T47D (cell line): ENCODE results near the gene KIAA0040.

Experiments
- DNase-seq, 2 experiments: peaks; one replicate each; pipeline versions ENCODE4 v3.0.0 to v3.0.0-alpha.2; 2011 to 2012; ENCODE audit warnings: low read depth in 1 of 2, low spot score in 1 of 2
- JUND ChIP-seq: IDR thresholded peaks from 2 replicates; pipeline ENCODE4 v1.6.1; 2012; ENCODE audit warnings: low read depth
- in situ Hi-C: cut with HindIII; loops from 2 replicates; pipeline ENCODE4 v1.10.0; 2016; ENCODE audit warnings: low sequenced_read_pairs, low pct_unique_long_range_greater_than_20kb

The KIAA0040 gene

DNA sequence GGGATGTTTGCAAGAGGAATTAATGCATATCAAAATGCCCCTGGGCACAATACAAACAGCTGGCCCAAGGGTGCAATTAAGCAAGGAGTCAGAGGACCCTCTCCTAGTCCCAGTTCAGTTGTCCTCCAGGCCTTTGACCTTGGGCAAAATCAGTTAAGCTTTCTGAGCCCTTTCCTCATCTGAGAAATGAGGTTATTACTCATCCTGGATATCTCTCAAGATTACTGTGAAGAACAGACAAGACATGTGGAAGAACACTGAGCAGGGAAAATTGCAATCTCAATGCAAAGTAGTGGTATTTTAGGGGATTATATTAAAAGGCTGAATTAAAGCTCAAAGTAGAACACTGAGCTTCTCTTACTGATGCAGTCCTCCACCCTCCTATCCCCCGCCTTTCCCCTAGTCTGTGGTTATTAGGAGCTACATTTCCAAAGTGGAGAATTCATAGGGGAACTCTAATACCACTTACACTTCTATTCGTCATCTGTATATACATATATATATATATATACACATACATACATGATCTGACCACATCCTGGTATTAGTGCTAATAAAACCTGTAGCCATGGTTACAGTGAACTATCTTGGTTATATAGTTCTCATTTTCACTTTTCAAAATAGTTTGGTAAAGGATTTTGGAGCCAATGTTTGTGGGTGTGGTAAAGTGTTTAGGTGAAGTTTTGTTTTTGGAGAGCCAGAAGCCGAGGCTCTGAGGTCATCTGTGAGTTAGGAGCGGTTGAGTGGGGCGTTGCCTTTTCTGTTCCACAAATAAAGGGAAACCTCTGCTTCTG is 18.1 kb downstream of the KIAA0040 start:
- DNase-seq = no peak
- TF ChIP-seq JUND = no peak
- in situ Hi-C loops = no loop called here

DNA sequence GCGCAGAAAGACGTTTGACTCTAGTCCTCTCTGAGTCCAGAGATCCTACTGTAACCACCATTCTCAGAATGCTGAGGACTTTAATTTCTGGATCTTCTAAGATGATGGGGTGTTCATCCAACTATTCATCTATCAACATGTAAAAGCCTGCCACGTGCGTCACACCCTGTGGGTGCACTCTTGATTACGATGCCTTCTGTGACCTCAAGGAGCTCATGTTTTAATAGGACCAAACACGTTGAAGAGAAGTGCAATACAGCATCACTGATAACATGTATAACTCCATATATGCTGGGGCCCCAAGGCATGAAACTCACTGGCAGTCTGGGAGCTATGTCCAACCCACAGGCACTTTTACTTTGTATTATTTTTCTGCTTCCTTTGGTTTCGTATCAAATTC is 19.0 kb downstream of the KIAA0040 start:
- in situ Hi-C loops = no loop called here
- DNase-seq = no peak
- TF ChIP-seq JUND = no peak

DNA sequence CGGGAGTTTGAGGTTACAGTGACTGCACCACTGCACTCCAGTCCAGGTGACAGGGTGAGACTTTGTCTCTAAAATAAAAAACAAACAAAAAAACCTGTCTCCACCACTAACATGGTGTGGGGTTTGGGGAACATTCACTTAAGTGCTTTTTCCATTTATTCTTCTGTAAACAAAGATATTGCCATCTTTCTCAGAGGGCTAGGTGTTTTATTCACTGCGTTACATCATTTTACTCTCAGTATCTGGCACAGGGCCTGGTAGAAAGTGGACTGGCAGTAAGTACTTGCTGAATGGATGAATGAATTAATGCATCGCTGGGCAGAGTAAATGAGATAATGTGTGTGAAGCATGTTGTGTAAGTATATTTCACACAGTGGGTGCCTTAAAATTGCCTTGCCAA is 20.1 kb downstream of the KIAA0040 start:
- no peak for DNase-seq
- TF ChIP-seq JUND = no peak
- in situ Hi-C loops = no loop called here

DNA sequence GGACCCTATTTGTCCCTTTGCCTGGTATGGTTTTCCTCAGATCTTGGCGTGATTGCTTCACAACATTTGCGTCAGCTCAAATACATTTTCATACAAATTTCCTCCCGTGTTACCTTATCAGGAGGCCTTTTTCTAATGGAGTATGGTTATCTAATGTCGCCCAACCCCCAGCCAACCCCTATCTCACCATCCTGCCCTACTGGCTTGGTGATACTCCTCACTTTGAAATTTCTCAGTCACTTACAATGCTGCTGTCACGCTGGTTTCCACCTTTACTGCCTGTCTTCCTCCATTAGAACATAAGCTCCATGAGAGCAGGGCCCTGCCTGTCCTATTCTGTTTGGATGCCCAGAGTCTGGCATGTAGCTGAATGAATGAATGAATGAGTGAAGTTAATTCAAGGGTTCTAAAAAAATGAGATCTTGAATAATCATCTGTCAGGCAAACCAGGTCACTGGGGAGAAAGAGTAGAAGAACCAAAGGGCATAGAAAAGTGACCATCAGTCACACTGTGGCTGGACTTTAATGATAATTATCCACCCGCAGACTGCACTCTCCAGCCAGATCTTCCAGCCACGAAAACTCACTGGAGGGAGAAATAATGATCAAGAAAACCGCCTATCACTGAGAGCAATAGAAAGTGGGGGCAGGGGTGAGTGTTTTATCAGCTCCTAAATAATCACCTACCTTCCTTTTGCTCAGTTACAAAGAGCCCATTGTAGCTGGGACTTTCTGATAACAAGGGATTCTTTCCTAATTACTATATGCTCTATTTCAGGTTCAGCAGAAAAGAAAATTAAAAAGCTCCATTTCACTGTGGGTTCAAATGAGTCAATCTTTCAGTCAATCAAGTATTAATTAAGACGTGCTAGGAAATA is 21.3 kb downstream of the KIAA0040 start:
- no peak for TF ChIP-seq JUND
- in situ Hi-C loops = no loop called here
- no peak for DNase-seq

DNA sequence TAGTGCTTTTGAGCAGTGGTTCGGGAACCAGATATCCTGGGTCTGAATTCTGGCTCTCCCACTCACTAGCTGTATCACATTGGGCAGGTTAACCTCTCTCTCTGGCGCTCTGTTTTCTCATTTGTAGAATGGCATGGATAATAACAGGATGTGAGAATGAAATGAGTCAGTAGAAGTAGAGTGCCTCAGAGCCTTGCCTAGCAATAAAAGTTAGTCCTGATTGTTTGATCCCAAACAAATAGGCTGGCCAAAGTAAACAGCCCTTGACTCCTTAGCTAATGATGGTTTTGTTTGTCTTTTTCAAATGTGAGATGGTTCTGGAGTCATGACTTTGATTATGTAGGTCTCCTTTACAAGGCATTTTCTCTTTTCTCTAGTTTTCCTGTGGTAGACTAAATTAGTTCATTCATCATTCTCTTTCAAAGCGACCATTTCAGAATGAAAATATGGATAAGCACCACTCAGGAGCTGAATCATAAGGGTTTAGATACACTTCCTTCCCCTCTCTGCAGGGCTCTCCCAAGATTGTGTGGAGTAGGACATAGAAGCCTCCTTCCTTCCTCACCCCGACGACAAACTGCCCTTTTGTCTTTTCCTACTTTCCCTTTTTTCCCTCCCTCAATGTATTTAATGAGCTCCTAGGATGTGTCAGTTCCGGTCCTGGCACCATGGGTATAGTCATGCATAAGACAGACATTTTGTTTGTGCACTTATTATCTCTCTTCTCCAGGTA is 23.1 kb downstream of the KIAA0040 start:
- DNase-seq = peak; percentile 54 to 68
- in situ Hi-C loops = no loop called here
- TF ChIP-seq JUND = peak; percentile 56

DNA sequence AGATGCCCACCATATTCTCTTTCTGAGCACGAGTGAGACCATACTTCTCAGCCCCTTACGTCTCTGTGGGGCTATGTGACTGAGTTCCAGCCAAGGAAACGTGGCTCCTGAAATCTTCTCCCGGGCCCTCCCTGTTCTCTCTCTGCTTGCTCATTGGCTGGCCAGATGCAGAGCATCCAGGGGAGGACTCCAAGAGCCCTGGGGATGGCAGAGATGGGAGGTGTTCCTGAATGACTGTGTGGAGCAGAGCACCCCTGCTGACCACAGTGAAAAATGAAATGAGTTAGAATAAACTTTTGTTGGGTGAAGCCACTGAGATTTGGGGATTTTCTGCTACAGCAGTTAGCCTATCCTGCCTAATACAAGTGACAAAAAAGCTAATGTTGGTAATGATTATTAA is 23.8 kb downstream of the KIAA0040 start:
- TF ChIP-seq JUND = no peak
- DNase-seq = no peak
- in situ Hi-C loops = no loop called here

DNA sequence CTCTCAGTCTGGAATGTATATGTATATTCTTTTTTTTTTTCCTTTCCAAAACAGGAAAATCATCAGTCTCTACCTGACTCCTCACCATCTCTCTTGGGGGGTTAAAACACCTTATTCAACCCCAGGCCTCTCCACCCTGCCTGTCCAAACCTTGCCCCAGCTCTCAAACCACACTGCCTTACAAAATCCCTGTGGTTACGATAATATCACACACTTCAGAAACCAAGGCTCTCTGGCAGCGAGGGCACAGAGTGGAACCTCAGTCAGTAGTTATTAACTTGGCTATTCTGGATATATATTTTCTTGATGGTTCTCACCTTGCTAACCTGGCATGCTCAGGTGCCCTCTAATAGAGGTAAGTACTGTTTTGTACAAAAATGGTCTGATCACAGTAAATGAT is 24.7 kb downstream of the KIAA0040 start:
- no peak for TF ChIP-seq JUND
- in situ Hi-C loops = no loop called here
- no peak for DNase-seq

DNA sequence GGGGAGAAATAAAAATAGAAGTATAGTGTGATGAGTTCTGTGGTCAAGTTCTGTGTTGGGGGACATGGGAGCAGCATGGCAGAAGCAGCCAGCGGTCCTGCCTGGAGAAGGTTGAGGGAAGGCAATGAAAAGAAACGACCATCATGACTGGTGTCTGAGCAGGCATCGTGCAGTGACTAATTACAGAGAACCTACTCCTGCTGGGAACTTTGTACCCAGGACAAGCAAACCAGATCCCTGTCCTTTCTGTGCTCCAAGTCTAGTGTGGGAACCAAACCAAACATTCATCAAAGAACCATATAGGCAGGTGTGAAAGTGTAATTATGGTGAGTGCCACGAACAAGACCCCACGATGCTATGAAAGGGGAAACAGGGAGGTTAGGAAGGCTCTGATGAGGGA is 25.8 kb downstream of the KIAA0040 start:
- in situ Hi-C loops = no loop called here
- no peak for TF ChIP-seq JUND
- DNase-seq = no peak

DNA sequence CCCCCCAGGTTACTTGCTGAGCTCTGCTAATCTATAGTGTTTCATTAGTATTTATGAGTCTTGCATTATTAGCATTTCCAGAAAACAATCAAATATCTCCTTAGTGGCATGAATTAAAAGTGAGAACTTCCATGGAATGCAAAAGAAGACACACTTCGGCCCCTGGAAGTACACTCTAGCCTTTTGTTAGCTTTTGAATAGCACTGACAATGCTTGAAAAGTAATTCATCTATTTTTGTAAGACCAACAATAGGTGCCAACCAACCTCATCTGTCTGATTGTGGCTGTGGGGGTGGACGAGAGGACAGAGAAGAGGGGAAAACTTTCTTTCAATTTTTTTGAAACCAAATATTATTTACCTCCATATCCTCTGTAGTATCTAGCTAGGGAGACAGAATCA is 27.8 kb downstream of the KIAA0040 start:
- TF ChIP-seq JUND = no peak
- no peak for DNase-seq
- in situ Hi-C loops = no loop called here

DNA sequence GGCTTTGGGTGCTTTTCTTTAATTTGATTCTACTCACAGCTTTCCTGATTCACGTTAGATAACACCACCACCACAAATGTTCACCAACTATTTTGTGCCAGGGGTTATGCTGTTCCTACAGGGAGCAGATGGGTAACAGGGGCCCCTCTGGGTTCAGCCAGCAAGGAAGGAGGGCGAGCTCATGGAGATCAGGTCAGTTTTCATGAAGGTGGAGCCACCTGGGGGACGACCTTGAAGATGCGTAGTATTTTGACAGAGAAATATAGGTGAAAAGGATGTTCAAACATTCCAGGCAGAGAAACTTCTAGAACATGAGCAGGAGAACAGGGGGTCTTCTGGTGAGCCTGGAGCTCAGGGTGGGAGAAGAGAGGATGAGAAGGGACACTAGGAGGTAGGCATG is 28.9 kb downstream of the KIAA0040 start:
- DNase-seq = no peak
- in situ Hi-C loops = no loop called here
- TF ChIP-seq JUND = no peak

DNA sequence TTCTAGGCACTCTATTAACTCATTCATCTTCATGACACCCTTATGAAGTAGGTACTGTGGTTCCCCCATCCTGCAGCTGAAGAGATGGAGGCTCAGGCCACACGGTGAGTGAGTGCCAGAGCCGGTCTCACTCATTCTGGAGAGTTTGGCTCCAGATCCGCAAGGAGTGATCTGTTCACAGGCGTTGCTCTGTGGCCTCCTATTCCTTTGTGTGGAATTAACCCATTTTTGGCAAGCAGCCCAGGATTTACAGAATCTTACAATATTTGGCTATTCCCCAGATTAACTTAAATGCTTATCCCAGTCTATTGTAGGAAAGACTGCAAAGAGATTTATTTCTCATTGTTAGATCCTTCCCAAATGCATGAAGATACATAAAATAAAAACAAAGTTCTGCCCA is 29.6 kb downstream of the KIAA0040 start:
- TF ChIP-seq JUND = no peak
- in situ Hi-C loops = no loop called here
- DNase-seq = no peak

DNA sequence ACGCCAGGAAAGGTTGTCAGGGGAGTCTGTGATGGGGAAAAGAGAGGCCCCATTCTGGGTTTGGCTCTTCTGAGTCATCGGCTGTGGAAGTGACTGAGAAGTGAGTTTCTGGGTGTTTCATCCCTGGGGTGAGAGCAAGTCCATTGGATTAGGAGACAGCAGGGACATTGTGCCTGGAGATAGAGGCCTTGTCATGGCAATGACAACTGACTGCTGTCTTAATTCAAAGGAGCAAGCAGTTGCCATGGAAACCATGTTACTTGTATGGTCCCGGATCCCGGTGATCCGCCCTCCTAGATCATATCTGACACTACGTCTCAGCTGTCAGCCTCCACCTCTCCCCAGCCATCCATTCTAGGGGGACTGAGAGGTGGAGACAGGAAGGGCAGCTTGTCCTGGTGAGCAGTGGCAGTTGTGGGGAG is 34.4 kb downstream of the KIAA0040 start:
- no peak for TF ChIP-seq JUND
- in situ Hi-C loops = no loop called here
- no peak for DNase-seq

DNA sequence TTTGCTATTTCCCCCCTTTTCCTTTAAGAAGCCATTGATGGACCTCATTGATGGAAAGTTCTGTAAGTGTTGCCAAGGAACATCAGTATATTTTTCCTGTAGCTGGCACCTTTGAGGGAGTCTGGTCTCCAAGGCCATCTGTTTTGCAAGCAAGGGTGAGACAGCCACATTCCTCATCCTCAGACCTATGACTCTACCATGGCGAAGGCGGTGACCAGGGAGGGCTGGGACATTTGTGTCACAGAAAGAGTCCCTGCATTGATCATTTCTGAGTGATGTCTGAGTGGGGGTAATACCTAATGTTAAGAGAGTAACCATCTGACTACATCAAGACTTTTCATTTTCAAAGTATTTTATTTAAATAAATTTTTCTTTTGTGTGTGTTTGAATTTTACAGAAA is 35.4 kb downstream of the KIAA0040 start:
- in situ Hi-C loops = no loop called here
- no peak for DNase-seq
- no peak for TF ChIP-seq JUND
